Endothelial cell (in vitro differentiated cells): ENCODE data around the gene PRDM15. TPM values are rescaled to one million over a fixed set of nuclear protein-coding genes. Genes with fewer than 3 reads are reported as not detected.

Experiments used
- DNase-seq: peaks from one replicate; pipeline ENCODE4 v3.0.0; 2021; ENCODE audit warnings: low spot score
- H3K27ac Mint-ChIP-seq: one replicate; pipeline ENCODE4 v1.8.0; 2021; ENCODE audit warnings: mixed read lengths, inconsistent platforms; ENCODE audit not compliant: unreplicated experiment
- H3K27me3 Mint-ChIP-seq: one replicate; pipeline ENCODE4 v1.8.0; 2021; ENCODE audit warnings: mild to moderate bottlenecking, moderate library complexity, mixed read lengths, inconsistent platforms; ENCODE audit not compliant: unreplicated experiment
- H3K36me3 Mint-ChIP-seq: one replicate; pipeline ENCODE4 v1.8.0; 2021; ENCODE audit warnings: mild to moderate bottlenecking, low read depth, mixed read lengths, inconsistent platforms; ENCODE audit not compliant: unreplicated experiment
- H3K4me1 Mint-ChIP-seq: one replicate; pipeline ENCODE4 v1.8.0; 2021; ENCODE audit warnings: mild to moderate bottlenecking, mixed read lengths, inconsistent platforms; ENCODE audit not compliant: unreplicated experiment
- H3K4me3 Mint-ChIP-seq: one replicate; pipeline ENCODE4 v1.8.0; 2021; ENCODE audit warnings: mild to moderate bottlenecking, mixed read lengths, inconsistent platforms; ENCODE audit not compliant: unreplicated experiment
- H3K9me3 Mint-ChIP-seq: one replicate; pipeline ENCODE4 v1.8.0; 2021; ENCODE audit warnings: mixed read lengths, inconsistent platforms; ENCODE audit not compliant: unreplicated experiment
- total RNA-seq: library from RNA; stranded (reverse); fragmentation: NEBNext Ultra II Directional; extraction: Animal tissue kit (Norgen Biotek cat#: 25700); gene quantifications from one replicate; pipeline ENCODE4 v1.2.1, GENCODE V29; 2021; ENCODE audit not compliant: unreplicated experiment
- TF ChIP-seq, protein P1 (sequence below): fragments of 200-600 bp; sonication (generic); IDR thresholded peaks from one replicate; pipeline ENCODE4 v1.5.0; 2021; ENCODE audit warnings: antibody characterized with exemption; ENCODE audit not compliant: unreplicated experiment

PRDM15 gene
- total RNA-seq, 1 donor from 2014 or later: 7.5 TPM

DNA sequence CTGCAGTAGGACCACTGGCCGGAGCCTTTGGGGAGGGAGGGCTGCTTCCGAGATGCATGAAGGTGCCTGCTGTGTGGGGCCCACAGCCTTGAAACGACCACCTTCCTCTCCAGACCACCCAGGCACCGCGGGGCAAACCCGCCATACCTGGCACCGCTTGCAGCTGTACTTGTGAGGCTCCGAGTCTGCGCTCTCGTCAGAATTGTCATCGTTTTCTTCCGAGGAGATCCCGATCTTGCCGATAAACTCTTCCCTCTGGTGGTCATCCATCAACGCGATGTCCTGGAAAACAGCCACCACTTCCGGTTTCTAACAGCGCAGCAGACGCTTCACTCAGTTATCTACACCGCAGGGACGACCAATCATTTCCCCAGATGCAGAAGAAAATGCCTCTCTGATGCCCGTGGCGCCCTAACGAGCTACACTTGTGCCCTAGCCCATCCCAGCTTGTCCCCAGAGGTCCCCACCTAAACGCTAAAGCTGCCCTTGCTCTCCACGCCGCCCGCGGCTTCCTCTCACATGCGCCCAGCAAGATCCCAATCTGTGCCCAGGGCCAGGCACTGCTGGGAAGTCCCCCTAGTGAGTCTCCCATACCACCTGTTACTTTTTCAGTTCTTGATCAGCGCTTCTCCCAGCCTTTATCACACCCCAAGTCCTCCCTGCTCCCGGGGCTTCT lies 57.2 kb downstream of the PRDM15 start:
- peaks cover 5% of the 10 kb centered on the region for H3K4me1 Mint-ChIP-seq
- H3K9me3 Mint-ChIP-seq: no peaks in the 10 kb centered on the region
- H3K27ac Mint-ChIP-seq: peak overlapping the region; percentile 54
- no peak overlapping the region for H3K4me3 Mint-ChIP-seq
- H3K36me3 Mint-ChIP-seq: peaks cover 22% of the 10 kb centered on the region
- no peaks in the 10 kb centered on the region for H3K27me3 Mint-ChIP-seq
- DNase-seq: no peak
- TF ChIP-seq, protein P1, sequence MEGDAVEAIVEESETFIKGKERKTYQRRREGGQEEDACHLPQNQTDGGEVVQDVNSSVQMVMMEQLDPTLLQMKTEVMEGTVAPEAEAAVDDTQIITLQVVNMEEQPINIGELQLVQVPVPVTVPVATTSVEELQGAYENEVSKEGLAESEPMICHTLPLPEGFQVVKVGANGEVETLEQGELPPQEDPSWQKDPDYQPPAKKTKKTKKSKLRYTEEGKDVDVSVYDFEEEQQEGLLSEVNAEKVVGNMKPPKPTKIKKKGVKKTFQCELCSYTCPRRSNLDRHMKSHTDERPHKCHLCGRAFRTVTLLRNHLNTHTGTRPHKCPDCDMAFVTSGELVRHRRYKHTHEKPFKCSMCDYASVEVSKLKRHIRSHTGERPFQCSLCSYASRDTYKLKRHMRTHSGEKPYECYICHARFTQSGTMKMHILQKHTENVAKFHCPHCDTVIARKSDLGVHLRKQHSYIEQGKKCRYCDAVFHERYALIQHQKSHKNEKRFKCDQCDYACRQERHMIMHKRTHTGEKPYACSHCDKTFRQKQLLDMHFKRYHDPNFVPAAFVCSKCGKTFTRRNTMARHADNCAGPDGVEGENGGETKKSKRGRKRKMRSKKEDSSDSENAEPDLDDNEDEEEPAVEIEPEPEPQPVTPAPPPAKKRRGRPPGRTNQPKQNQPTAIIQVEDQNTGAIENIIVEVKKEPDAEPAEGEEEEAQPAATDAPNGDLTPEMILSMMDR: no peak

DNA sequence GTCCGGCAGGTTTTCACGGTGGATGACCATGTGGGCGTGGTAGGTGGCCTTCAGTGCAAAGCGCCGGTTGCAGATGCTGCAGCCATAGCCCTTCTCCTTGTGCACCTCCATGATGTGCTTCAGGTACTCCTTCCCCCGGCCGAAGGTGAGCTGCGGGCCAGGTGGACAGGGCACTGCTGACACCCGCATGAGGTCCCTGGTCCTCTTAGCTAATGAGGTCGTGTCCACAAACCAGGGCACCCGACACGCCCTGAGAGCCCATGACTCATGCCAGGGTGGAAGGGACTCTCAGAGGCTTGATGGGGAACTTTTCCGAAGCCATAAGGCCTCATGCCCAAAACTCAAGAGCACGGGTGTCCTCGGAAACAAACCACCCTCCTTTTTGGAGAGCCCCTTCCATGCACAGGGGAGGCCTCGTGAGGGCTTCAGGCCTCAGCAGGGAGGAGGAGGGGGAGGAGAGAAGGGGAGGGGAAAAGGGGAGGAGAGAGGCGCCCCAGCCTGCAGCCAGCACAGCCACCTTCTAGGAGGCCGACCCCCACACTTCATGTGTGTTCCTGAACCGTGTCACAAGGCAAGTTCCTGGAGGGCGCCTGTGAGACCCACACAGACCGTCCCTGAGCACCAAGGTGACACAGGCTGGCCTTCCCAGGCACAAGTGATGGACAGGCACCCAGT lies 57.9 kb downstream of the PRDM15 start:
- DNase-seq: no peak
- no peak overlapping the region for H3K27ac Mint-ChIP-seq
- H3K36me3 Mint-ChIP-seq: peaks cover 22% of the 10 kb centered on the region
- no peaks in the 10 kb centered on the region for H3K9me3 Mint-ChIP-seq
- H3K27me3 Mint-ChIP-seq: no peaks in the 10 kb centered on the region
- peaks cover 5% of the 10 kb centered on the region for H3K4me1 Mint-ChIP-seq
- TF ChIP-seq, protein P1: no peak
- no peak overlapping the region for H3K4me3 Mint-ChIP-seq

DNA sequence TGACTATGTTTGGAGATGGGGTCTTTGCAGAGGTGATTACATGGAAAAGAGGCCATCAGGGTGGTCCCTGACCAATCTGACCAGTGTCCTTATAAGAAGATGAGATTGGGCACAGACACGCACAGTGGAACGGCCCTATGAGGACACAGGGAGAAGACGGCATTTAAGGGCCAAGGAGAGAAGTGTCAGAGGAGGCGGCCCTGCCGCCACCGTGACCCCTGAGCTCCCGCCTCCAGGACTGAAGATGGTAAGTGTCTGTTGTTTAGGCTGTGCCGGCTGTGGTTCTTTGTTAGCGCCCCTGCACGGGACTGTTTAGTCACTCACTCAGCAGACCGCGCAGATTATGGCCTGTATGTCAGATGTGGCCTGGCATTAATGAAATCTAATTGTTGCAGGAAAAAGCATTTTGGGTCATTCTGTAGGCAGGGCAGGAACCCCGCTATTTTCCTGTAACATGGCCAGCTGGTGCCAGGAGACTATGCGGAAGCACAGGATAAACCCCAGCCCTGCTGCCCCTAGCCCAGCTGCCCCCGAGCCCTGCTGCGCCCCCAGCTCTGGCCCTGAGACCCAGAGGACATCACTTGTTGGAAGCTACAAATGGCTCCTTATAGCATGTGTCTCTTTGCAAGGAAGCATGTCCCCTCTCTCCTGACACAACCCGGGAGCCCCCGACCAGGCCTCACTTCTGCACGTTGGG lies 58.6 kb downstream of the PRDM15 start:
- H3K36me3 Mint-ChIP-seq: peaks cover 18% of the 10 kb centered on the region
- TF ChIP-seq, protein P1: no peak
- H3K27ac Mint-ChIP-seq: no peak overlapping the region
- peaks cover 5% of the 10 kb centered on the region for H3K4me1 Mint-ChIP-seq
- no peaks in the 10 kb centered on the region for H3K27me3 Mint-ChIP-seq
- no peaks in the 10 kb centered on the region for H3K9me3 Mint-ChIP-seq
- H3K4me3 Mint-ChIP-seq: no peak overlapping the region
- no peak for DNase-seq

DNA sequence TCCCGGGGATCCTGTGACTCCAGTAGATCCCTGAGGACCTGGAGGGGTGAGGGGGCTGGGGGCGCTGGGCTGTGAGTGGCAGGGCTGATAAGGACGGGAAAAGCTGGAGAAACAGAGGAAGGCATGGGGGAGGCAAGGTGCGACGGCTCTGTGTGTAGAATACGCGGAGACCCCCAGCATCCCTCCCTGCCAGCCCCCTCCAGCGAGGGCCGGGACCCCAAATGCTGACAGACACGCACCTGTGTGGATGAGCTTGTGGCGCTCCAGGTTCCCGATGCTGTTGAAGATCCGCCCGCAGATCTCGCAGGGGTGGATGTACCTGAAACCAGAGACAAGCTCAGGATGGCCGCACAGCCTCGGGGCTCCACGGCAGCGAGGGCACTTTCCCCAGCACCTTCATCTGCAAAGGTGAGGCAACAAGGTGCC lies 59.3 kb downstream of the PRDM15 start:
- Mint-ChIP-seq H3K27me3 (no peaks in the 10 kb centered on the region), H3K4me1 (peaks cover 5% of the 10 kb centered on the region), H3K4me3 (no peak overlapping the region), H3K27ac (no peak overlapping the region), H3K9me3 (no peaks in the 10 kb centered on the region), H3K36me3 (peaks cover 18% of the 10 kb centered on the region)
- TF ChIP-seq, protein P1: no peak
- DNase-seq: no peak
